GM19099 (cell line): ENCODE results near the gene POPDC2.

Experiments
- POLR2A ChIP-seq: IDR thresholded peaks from 3 replicates; pipeline ENCODE4 v1.6.1; 2011; ENCODE audit warnings: low read depth; ENCODE audit not compliant: insufficient read length; ENCODE audit errors: extremely low read depth

POPDC2 gene

DNA sequence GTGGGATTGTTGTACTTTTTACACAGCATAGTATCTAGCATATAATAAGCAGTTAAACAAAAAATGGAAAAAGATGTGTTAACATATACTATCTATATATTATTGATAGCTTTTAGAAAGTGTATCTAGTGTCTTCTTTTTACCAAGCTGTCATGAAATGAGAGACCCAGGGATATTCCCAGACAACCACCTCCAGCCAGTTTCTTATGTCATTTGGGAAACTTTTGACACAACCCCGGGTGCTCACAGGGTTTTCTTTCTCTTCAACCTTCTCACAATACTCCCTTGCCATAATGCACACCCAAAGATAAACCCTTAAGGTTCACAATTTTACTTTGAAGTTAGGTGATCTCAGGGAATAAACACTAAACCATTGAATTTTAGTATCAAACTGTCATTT, 67.5 kb downstream of the POPDC2 start:
- no peak for TF ChIP-seq POLR2A
